Measurements from ENCODE around the gene TGM3.
A peak's percentile ranks its signal among the peaks of the same experiment; 100 is the strongest.

Gene TGM3

DNA sequence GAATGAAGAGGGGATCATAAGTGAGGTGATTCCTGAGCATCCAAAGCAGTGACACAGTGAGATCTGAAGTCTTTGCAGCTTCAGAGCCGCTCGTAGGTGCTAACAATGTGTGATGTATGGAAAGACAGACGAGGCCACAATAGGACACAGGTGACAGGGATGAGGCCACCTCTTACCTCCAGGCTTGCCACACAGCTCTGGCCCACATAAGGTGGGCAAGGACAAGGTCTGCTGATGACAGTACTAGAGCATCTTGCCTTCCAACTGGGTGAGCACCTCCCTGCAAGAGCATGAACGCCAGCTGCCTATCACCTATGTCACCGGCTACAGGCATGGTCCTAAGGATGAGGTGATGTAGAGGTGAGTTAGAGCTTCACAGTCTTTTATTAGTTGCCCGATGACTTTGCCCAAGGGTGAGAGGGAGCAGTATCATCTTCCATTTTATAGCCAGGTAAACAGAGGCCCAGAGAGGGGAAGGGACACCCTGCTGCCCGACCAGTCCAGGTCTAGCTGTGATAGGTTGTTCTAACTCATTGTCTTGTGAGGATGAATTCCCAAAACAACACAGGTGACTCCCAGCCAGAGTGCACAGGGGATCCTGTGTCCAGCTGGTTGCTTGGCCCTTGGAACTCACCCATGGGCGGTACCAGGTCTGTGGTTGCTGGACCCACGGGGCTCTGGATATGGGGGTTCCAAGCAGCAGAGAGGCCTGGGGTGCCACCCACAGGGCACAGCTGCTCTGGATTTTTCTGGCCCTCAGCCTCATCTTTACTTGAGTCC is 78.7 kb downstream of the TGM3 start:
- Histone ChIP-seq H4K5ac (ENCODE audit: low read length) (no peak overlapping the region), H3K9ac (ENCODE audit: low read length) (no peak overlapping the region), H3K27ac (ENCODE audit: low read depth, low read length) (no peak overlapping the region), H4K8ac (ENCODE audit: low read depth, low read length) (no peak overlapping the region), H2BK5ac (ENCODE audit: low read length) (no peak overlapping the region), H3K27me3 (ENCODE audit: insufficient read depth, low read length, poor library complexity) (no peaks in the 10 kb centered on the region), H3K18ac (ENCODE audit: low read length) (no peak overlapping the region), H3K56ac (ENCODE audit: low read length) (no peak overlapping the region), H3K79me2 (ENCODE audit: control insufficient read depth, insufficient read depth, low read length) (no peaks in the 10 kb centered on the region), H3K36me3 (ENCODE audit: control insufficient read depth, insufficient read depth, low read length) (no peaks in the 10 kb centered on the region), H3K4me3 (ENCODE audit: low read length) (no peak overlapping the region), H2BK15ac (replicated peaks; ENCODE audit: low read depth) (no peak overlapping the region), H2BK120ac (ENCODE audit: low read depth, low read length) (no peak overlapping the region), H2AK5ac (ENCODE audit: low read length) (no peak overlapping the region), H3K23ac (ENCODE audit: low read length) (no peak overlapping the region), H3K4me1 (ENCODE audit: control insufficient read depth, low read depth, low read length) (no peaks in the 10 kb centered on the region), H3K79me1 (ENCODE audit: low read length) (no peaks in the 10 kb centered on the region), H3K4me2 (ENCODE audit: low read length) (no peak overlapping the region), H3K4ac (ENCODE audit: low read depth, low read length) (no peak overlapping the region)
- WGBS (ENCODE audit: extremely low coverage, insufficient coverage, low lambda C conversion rate): no CpG with 5 or more reads among the region's 9 CpGs
- DNase-seq: no peak

DNA sequence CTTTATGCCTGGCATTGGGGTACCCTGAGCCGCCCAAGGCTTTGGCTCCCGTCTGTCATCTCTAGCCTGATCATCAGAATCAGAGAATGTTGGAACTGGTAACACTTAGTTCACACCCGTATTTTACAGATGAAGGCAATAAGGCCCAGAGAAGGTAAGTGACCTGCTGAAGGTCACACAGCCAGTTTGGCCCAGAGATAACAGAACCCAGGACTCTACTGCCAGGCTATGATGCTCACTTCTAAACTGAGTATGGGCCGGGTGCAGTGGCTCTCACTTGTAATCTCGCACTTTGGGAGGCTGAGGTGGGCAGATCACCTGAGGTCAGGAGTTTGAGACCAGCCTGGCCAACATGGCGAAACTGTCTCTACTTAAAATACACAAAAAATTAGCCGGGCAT is 83.1 kb downstream of the TGM3 start:
- Histone ChIP-seq H3K18ac (ENCODE audit: low read length) (no peak overlapping the region), H3K36me3 (ENCODE audit: control insufficient read depth, insufficient read depth, low read length) (no peaks in the 10 kb centered on the region), H3K23ac (ENCODE audit: low read length) (no peak overlapping the region), H3K9ac (ENCODE audit: low read length) (no peak overlapping the region), H4K5ac (ENCODE audit: low read length) (no peak overlapping the region), H3K79me2 (ENCODE audit: control insufficient read depth, insufficient read depth, low read length) (no peaks in the 10 kb centered on the region), H3K4ac (ENCODE audit: low read depth, low read length) (no peak overlapping the region), H3K79me1 (ENCODE audit: low read length) (no peaks in the 10 kb centered on the region), H2AK5ac (ENCODE audit: low read length) (no peak overlapping the region), H3K4me3 (ENCODE audit: low read length) (no peak overlapping the region), H2BK5ac (ENCODE audit: low read length) (no peak overlapping the region), H2BK15ac (replicated peaks; ENCODE audit: low read depth) (no peak overlapping the region), H3K27me3 (ENCODE audit: insufficient read depth, low read length, poor library complexity) (no peaks in the 10 kb centered on the region), H3K56ac (ENCODE audit: low read length) (no peak overlapping the region), H3K4me1 (ENCODE audit: control insufficient read depth, low read depth, low read length) (no peaks in the 10 kb centered on the region), H3K4me2 (ENCODE audit: low read length) (no peak overlapping the region), H2BK120ac (ENCODE audit: low read depth, low read length) (no peak overlapping the region), H4K8ac (ENCODE audit: low read depth, low read length) (no peak overlapping the region), H3K27ac (ENCODE audit: low read depth, low read length) (no peak overlapping the region)
- DNase-seq: no peak
- no CpG with 5 or more reads among the region's 7 CpGs for WGBS (ENCODE audit: extremely low coverage, insufficient coverage, low lambda C conversion rate)

DNA sequence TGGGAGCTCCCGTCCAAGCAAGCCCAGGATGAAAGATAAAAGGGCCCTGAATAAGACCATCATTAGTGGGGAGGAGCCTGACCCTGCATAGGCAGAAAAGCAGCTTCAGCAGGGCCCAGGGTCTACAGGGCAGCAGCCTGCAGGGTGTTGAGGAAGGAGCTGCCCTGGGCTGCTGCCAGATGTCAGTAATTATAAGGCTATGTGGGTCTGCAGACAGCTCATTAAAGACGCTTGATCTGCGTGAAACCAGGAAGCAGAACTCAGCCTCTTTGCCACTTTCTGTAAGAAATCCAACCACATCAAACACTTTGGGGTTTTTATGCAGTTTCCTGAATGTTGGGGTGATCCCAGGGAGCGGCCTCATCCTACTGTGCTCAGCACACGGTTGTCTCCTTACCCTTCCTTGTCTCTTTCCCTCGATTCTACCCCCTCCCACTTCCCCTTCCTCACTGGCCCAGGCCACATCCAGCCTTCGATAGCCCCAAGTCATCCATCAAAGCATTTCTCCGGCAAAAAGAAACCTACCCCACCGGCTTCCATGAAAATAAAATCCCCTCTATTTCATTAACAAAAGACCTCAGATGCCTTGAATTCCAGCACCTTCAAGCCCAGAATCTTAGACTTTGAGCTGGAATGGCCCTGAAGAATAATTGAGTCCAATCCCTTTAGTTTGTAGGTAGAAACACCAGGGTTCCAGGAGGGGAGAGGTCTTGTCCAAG is 83.9 kb downstream of the TGM3 start:
- Histone ChIP-seq H2BK5ac (ENCODE audit: low read length) (no peak overlapping the region), H4K5ac (ENCODE audit: low read length) (no peak overlapping the region), H2AK5ac (ENCODE audit: low read length) (no peak overlapping the region), H3K79me1 (ENCODE audit: low read length) (no peaks in the 10 kb centered on the region), H3K36me3 (ENCODE audit: control insufficient read depth, insufficient read depth, low read length) (no peaks in the 10 kb centered on the region), H3K27me3 (ENCODE audit: insufficient read depth, low read length, poor library complexity) (no peaks in the 10 kb centered on the region), H3K23ac (ENCODE audit: low read length) (no peak overlapping the region), H3K18ac (ENCODE audit: low read length) (no peak overlapping the region), H3K4ac (ENCODE audit: low read depth, low read length) (no peak overlapping the region), H2BK15ac (replicated peaks; ENCODE audit: low read depth) (no peak overlapping the region), H4K8ac (ENCODE audit: low read depth, low read length) (no peak overlapping the region), H2BK120ac (ENCODE audit: low read depth, low read length) (no peak overlapping the region), H3K56ac (ENCODE audit: low read length) (no peak overlapping the region), H3K27ac (ENCODE audit: low read depth, low read length) (no peak overlapping the region), H3K79me2 (ENCODE audit: control insufficient read depth, insufficient read depth, low read length) (no peaks in the 10 kb centered on the region), H3K4me2 (ENCODE audit: low read length) (no peak overlapping the region), H3K4me1 (ENCODE audit: control insufficient read depth, low read depth, low read length) (no peaks in the 10 kb centered on the region), H3K9ac (ENCODE audit: low read length) (no peak overlapping the region), H3K4me3 (ENCODE audit: low read length) (no peak overlapping the region)
- WGBS (ENCODE audit: extremely low coverage, insufficient coverage, low lambda C conversion rate): no CpG with 5 or more reads among the region's 9 CpGs
- peak; percentile 14 for DNase-seq

DNA sequence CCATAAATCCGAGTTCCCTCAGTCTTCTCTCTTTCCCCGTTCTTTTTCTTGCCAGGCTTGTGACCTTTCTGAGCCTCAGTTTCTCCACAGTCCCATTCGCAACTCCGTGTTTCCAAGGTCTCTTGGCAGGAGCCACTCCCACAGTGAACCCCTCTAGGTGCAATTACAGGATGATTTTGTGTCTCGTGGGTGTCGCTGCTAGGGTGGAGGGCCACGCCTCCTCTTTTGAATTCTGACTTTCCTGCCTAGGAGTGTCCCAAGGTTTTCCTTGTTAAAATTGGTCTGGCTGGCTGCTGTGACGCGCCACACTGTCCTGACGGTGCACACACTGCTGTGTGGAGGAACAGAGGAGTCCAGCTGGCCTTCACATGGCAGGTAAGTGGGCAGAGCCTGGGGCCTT is 84.8 kb downstream of the TGM3 start, which contains the start of gene TGM6:
TSS of gene TGM6 (plus strand) at position 301 of the 400 bp plus-strand sequence. CDS start at position 369, 68 bp downstream.
- H3K36me3 ChIP-seq (ENCODE audit: control insufficient read depth, insufficient read depth, low read length): no peaks in the 10 kb centered on the region
- H3K56ac ChIP-seq (ENCODE audit: low read length): no peak within 1 kb of the TSS
- no peaks in the 10 kb centered on the region for H3K27me3 ChIP-seq (ENCODE audit: insufficient read depth, low read length, poor library complexity)
- H2BK15ac ChIP-seq (replicated peaks; ENCODE audit: low read depth): no peak within 1 kb of the TSS
- H3K4ac ChIP-seq (ENCODE audit: low read depth, low read length): no peak within 1 kb of the TSS
- no peak within 1 kb of the TSS for H2BK120ac ChIP-seq (ENCODE audit: low read depth, low read length)
- H4K5ac ChIP-seq (ENCODE audit: low read length): no peak within 1 kb of the TSS
- H2AK5ac ChIP-seq (ENCODE audit: low read length): no peak within 1 kb of the TSS
- no peaks in the 10 kb centered on the region for H3K4me1 ChIP-seq (ENCODE audit: control insufficient read depth, low read depth, low read length)
- no peak within 1 kb of the TSS for H3K23ac ChIP-seq (ENCODE audit: low read length)
- no peak within 1 kb of the TSS for H4K8ac ChIP-seq (ENCODE audit: low read depth, low read length)
- H3K79me1 ChIP-seq (ENCODE audit: low read length): no peaks in the 10 kb centered on the region
- no peak within 1 kb of the TSS for H3K27ac ChIP-seq (ENCODE audit: low read depth, low read length)
- WGBS (ENCODE audit: extremely low coverage, insufficient coverage, low lambda C conversion rate): no CpG with 5 or more reads among the region's 10 CpGs
- no peak within 1 kb of the TSS for H3K4me2 ChIP-seq (ENCODE audit: low read length)
- DNase-seq: no peak
- no peaks in the 10 kb centered on the region for H3K79me2 ChIP-seq (ENCODE audit: control insufficient read depth, insufficient read depth, low read length)
- H2BK5ac ChIP-seq (ENCODE audit: low read length): no peak within 1 kb of the TSS
- no peak within 1 kb of the TSS for H3K4me3 ChIP-seq (ENCODE audit: low read length)
- H3K9ac ChIP-seq (ENCODE audit: low read length): no peak within 1 kb of the TSS
- H3K18ac ChIP-seq (ENCODE audit: low read length): no peak within 1 kb of the TSS

DNA sequence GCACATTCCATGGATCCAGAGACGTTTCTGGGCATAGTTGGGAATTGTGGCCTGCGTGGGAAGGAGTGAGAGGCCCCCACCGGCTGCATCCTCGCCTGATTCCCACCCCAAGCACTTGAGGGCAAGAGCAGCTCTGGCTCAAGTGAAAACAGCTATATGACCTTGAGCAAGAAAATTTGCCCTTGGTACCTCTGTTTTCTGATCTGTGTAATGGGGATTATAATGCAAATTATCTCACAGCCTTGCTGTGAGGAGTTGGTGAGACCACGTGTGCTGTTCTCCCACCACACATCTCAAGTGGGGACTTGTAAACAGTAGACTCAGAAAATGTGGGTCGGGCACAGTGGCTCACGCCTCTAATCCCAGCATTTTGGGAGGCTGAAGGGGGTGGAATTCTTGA is 85.5 kb downstream of the TGM3 start:
- no peaks in the 10 kb centered on the region for H3K4me1 ChIP-seq (ENCODE audit: control insufficient read depth, low read depth, low read length)
- no peak overlapping the region for H2BK15ac ChIP-seq (replicated peaks; ENCODE audit: low read depth)
- no peak overlapping the region for H3K9ac ChIP-seq (ENCODE audit: low read length)
- no CpG with 5 or more reads among the region's 7 CpGs for WGBS (ENCODE audit: extremely low coverage, insufficient coverage, low lambda C conversion rate)
- H4K5ac ChIP-seq (ENCODE audit: low read length): no peak overlapping the region
- H3K27me3 ChIP-seq (ENCODE audit: insufficient read depth, low read length, poor library complexity): no peaks in the 10 kb centered on the region
- no peak for DNase-seq
- H3K18ac ChIP-seq (ENCODE audit: low read length): no peak overlapping the region
- H3K4me3 ChIP-seq (ENCODE audit: low read length): no peak overlapping the region
- no peak overlapping the region for H3K4ac ChIP-seq (ENCODE audit: low read depth, low read length)
- no peaks in the 10 kb centered on the region for H3K79me2 ChIP-seq (ENCODE audit: control insufficient read depth, insufficient read depth, low read length)
- H2AK5ac ChIP-seq (ENCODE audit: low read length): no peak overlapping the region
- H3K27ac ChIP-seq (ENCODE audit: low read depth, low read length): no peak overlapping the region
- H3K23ac ChIP-seq (ENCODE audit: low read length): no peak overlapping the region
- no peak overlapping the region for H3K4me2 ChIP-seq (ENCODE audit: low read length)
- H3K56ac ChIP-seq (ENCODE audit: low read length): no peak overlapping the region
- H4K8ac ChIP-seq (ENCODE audit: low read depth, low read length): no peak overlapping the region
- no peak overlapping the region for H2BK5ac ChIP-seq (ENCODE audit: low read length)
- no peak overlapping the region for H2BK120ac ChIP-seq (ENCODE audit: low read depth, low read length)
- no peaks in the 10 kb centered on the region for H3K79me1 ChIP-seq (ENCODE audit: low read length)
- no peaks in the 10 kb centered on the region for H3K36me3 ChIP-seq (ENCODE audit: control insufficient read depth, insufficient read depth, low read length)
